CD14-positive monocyte (primary cell): ENCODE results near the gene RBP5. TPM values are rescaled to one million over a fixed set of nuclear protein-coding genes. Genes with fewer than 3 reads are reported as not detected.

Experiments
- DNase-seq, 3 donors: peaks; one replicate each; pipeline ENCODE4 v3.0.0-alpha.2; 2011 to 2022
- H2AFZ ChIP-seq: 2 replicates; pipeline ENCODE4 v1.6.0; 2012; ENCODE audit warnings: mild to moderate bottlenecking, low read depth, low read length, inconsistent platforms; ENCODE audit not compliant: insufficient read depth, poor library complexity, severe bottlenecking
- H3K27ac ChIP-seq, 2 donors: 1 replicate in 1 of 2; 2 replicates in 1 of 2; pipeline ENCODE4 v1.5.1; 2012 to 2013; ENCODE audit warnings: low read length in 2 of 2, control low read depth in 1 of 2, inconsistent platforms in 1 of 2, low read depth in 1 of 2, mild to moderate bottlenecking in 1 of 2
- H3K27me3 ChIP-seq, 2 donors: one replicate each; pipeline versions ENCODE4 v1.6.0 to v1.6.1; 2011 to 2013; ENCODE audit warnings: low read length in 2 of 2; ENCODE audit not compliant: control insufficient read depth in 2 of 2, insufficient read depth in 2 of 2
- H3K36me3 ChIP-seq, 2 donors: replicated peaks in 1 of 2; 1 replicate in 1 of 2; 2 replicates in 1 of 2; pipeline versions ENCODE4 v1.5.1 to v1.6.1; 2012 to 2013; ENCODE audit warnings: low read length in 2 of 2, control low read depth in 1 of 2, inconsistent platforms in 1 of 2, mild to moderate bottlenecking in 1 of 2; ENCODE audit not compliant: insufficient read depth in 2 of 2, control insufficient read depth in 1 of 2
- H3K4me1 ChIP-seq, 2 donors: 1 replicate in 1 of 2; 2 replicates in 1 of 2; pipeline versions ENCODE4 v1.5.1 to v1.6.1; 2012 to 2013; ENCODE audit warnings: low read length in 2 of 2, control low read depth in 1 of 2, inconsistent platforms in 1 of 2, mild to moderate bottlenecking in 1 of 2, moderate library complexity in 1 of 2; ENCODE audit not compliant: insufficient read depth in 2 of 2, control insufficient read depth in 1 of 2
- H3K4me2 ChIP-seq: replicated peaks from 2 replicates; pipeline ENCODE3; 2012; ENCODE audit warnings: low read length, moderate library complexity, mild to moderate bottlenecking; ENCODE audit not compliant: poor library complexity, severe bottlenecking; ENCODE audit errors: extremely low read depth
- H3K4me3 ChIP-seq, 3 experiments: fragments of 200-600 bp in 1 of 3; sonication (generic) in 1 of 3; replicated peaks in 1 of 3; 1 replicate in 2 of 3; 2 replicates in 1 of 3; pipeline ENCODE4 v1.5.1; 2011 to 2013; ENCODE audit warnings: low read length in 3 of 3, mild to moderate bottlenecking in 3 of 3, control low read depth in 2 of 3, low read depth in 2 of 3, inconsistent platforms in 1 of 3, moderate library complexity in 1 of 3
- H3K79me2 ChIP-seq: 2 replicates; pipeline ENCODE4 v1.6.0; 2012; ENCODE audit warnings: mild to moderate bottlenecking, control low read depth, inconsistent platforms, low read length, moderate library complexity; ENCODE audit not compliant: insufficient read depth
- H3K9ac ChIP-seq: 2 replicates; pipeline ENCODE4 v1.6.0; 2017; ENCODE audit warnings: low read length, mild to moderate bottlenecking; ENCODE audit not compliant: insufficient read depth, poor library complexity, severe bottlenecking
- H3K9me3 ChIP-seq, 2 donors: replicated peaks in 1 of 2; 1 replicate in 1 of 2; 2 replicates in 1 of 2; pipeline versions ENCODE4 v1.5.1 to v1.6.1; 2012 to 2013; ENCODE audit warnings: low read length in 2 of 2, control low read depth in 1 of 2; ENCODE audit not compliant: control insufficient read depth in 1 of 2, insufficient read depth in 1 of 2
- H4K20me1 ChIP-seq: 2 replicates; pipeline ENCODE4 v1.6.0; 2012; ENCODE audit warnings: mild to moderate bottlenecking, low read length, control low read depth, moderate library complexity; ENCODE audit not compliant: insufficient read depth
- H3K27ac Mint-ChIP-seq, 7 donors: one replicate each; pipeline ENCODE4 v1.8.0; 2020; ENCODE audit warnings: mild to moderate bottlenecking in 7 of 7, mixed read lengths in 7 of 7, moderate library complexity in 6 of 7, inconsistent platforms in 2 of 7
- H3K27me3 Mint-ChIP-seq, 3 donors: one replicate each; pipeline ENCODE4 v1.8.0; 2021 to 2022; ENCODE audit warnings: low read depth in 3 of 3, mild to moderate bottlenecking in 3 of 3, mixed read lengths in 3 of 3, moderate library complexity in 3 of 3, inconsistent platforms in 1 of 3
- H3K36me3 Mint-ChIP-seq, 2 donors: one replicate each; pipeline ENCODE4 v1.8.0; 2020; ENCODE audit warnings: mixed read lengths in 2 of 2, inconsistent platforms in 1 of 2, mild to moderate bottlenecking in 1 of 2
- H3K4me1 Mint-ChIP-seq: one replicate; pipeline ENCODE4 v1.8.0; 2020; ENCODE audit warnings: mild to moderate bottlenecking, mixed read lengths
- H3K4me3 Mint-ChIP-seq, 2 donors: one replicate each; pipeline ENCODE4 v1.8.0; 2020; ENCODE audit warnings: mild to moderate bottlenecking in 2 of 2, mixed read lengths in 2 of 2, moderate library complexity in 1 of 2
- H3K9me3 Mint-ChIP-seq, 7 donors: one replicate each; pipeline ENCODE4 v1.8.0; 2020 to 2022; ENCODE audit warnings: mixed read lengths in 7 of 7, mild to moderate bottlenecking in 6 of 7, moderate library complexity in 6 of 7, inconsistent platforms in 2 of 7
- CTCF ChIP-seq: fragments of 200-600 bp; IDR thresholded peaks from one replicate; pipeline ENCODE4 v1.8.0; 2022; ENCODE audit warnings: antibody characterized with exemption, mild to moderate bottlenecking
- WGBS: methylation state at CpG from one replicate; pipeline ENCODE4 v1.1.5; 2013; ENCODE audit warnings: missing lambda C conversion rate; ENCODE audit not compliant: insufficient coverage; 5-methylcytosine and 5-hydroxymethylcytosine counted together
- intact Hi-C, 2 donors: fragments of 100-400 bp; cut with micrococcal nuclease; formaldehyde crosslinking; loops; one replicate each; pipeline versions ENCODE4 v1.15.0 to v1.15.1; 2023
- polyA plus RNA-seq, 3 donors: library from polyadenylated mRNA; depleted of rRNA in 1 of 3; unstranded in 2 of 3; stranded (reverse) in 1 of 3; fragments of 300-500 nt in 2 of 3; fragments of >200 nt in 1 of 3; fragmentation: Illumina TruSeq in 2 of 3; gene quantifications; 1 replicate in 2 of 3; 2 replicates in 1 of 3; pipeline ENCODE4 v1.2.3, GENCODE V29; 2012 to 2021

RBP5 gene
- polyA plus RNA-seq, 3 donors = not detected

GRCh38 chr12:7114008-7114407, 14.7 kb downstream of the RBP5 start:
- H3K4me1 Mint-ChIP-seq = peaks cover 25% of the 10 kb centered on the region
- intact Hi-C loops = loop anchor here (5.0 to 10.0 kb wide), 3 partner anchors 89 to 247 kb away; partner anchors contain the start of gene TPI1 (in 1 of the 2)
- TF ChIP-seq CTCF = no peak
- Histone ChIP-seq H3K36me3 (peaks cover 0 to 7% of the 10 kb centered on the region in 2 donors), H2AFZ (no peak overlapping the region), H3K4me3 (no peak overlapping the region), H3K4me2 (no peak overlapping the region), H3K27me3 (no peaks in the 10 kb centered on the region), H3K79me2 (no peaks in the 10 kb centered on the region), H3K9ac (no peak overlapping the region), H3K27ac (no peak overlapping the region), H3K9me3 (no peaks in the 10 kb centered on the region), H4K20me1 (no peaks in the 10 kb centered on the region), H3K4me1 (peaks cover 10 to 14% of the 10 kb centered on the region in 2 donors)
- no peak overlapping the region for H3K4me3 Mint-ChIP-seq
- peaks cover 0 to 3% (median 0%) of the 10 kb centered on the region in 3 donors for H3K27me3 Mint-ChIP-seq
- 96% methylated on average over 11 of the region's 11 CpGs for WGBS
- H3K27ac Mint-ChIP-seq = no peak overlapping the region
- H3K9me3 Mint-ChIP-seq = peaks cover 3 to 9% (median 6%) of the 10 kb centered on the region in 7 donors
- H3K36me3 Mint-ChIP-seq = peaks cover 43 to 48% of the 10 kb centered on the region in 2 donors
- no peak for DNase-seq

GRCh38 chr12:7113389-7113871, 15.3 kb downstream of the RBP5 start:
- peaks cover 0 to 2% (median 0%) of the 10 kb centered on the region in 3 donors for H3K27me3 Mint-ChIP-seq
- H3K4me2 ChIP-seq = no peak overlapping the region
- no peaks in the 10 kb centered on the region for H3K79me2 ChIP-seq
- 30% methylated on average over 2 of the region's 5 CpGs for WGBS
- H3K27ac ChIP-seq = no peak overlapping the region
- H3K9me3 Mint-ChIP-seq = peaks cover 3 to 9% (median 6%) of the 10 kb centered on the region in 7 donors
- peaks cover 9 to 12% of the 10 kb centered on the region in 2 donors for H3K4me1 ChIP-seq
- intact Hi-C loops = loop anchor here (5.0 to 10.0 kb wide), 3 partner anchors 89 to 246 kb away; partner anchors contain the start of gene TPI1 (in 1 of the 2)
- no peak overlapping the region for H2AFZ ChIP-seq
- H3K4me3 ChIP-seq = no peak overlapping the region
- peaks cover 22% of the 10 kb centered on the region for H3K4me1 Mint-ChIP-seq
- H3K4me3 Mint-ChIP-seq = no peak overlapping the region
- peaks cover 43 to 48% of the 10 kb centered on the region in 2 donors for H3K36me3 Mint-ChIP-seq
- H3K9ac ChIP-seq = no peak overlapping the region
- H3K36me3 ChIP-seq = peaks cover 0 to 7% of the 10 kb centered on the region in 2 donors
- H4K20me1 ChIP-seq = no peaks in the 10 kb centered on the region
- no peaks in the 10 kb centered on the region for H3K9me3 ChIP-seq
- peak; percentile 25 to 52 (median 29) for DNase-seq
- no peak overlapping the region for H3K27ac Mint-ChIP-seq
- H3K27me3 ChIP-seq = no peaks in the 10 kb centered on the region
- TF ChIP-seq CTCF = peak; percentile 88
